Trophoblast cell (in vitro differentiated cells and primary cell): ENCODE measurements around the gene GAPDH.
A peak's percentile ranks its signal among the peaks of the same experiment; 100 is the strongest.

ENCODE experiments used
- DNase-seq, 2 donors: peaks; one replicate each; pipeline ENCODE4 v3.0.0-alpha.2; 2016
- H2AFZ ChIP-seq: 2 replicates; pipeline ENCODE4 v1.6.1; 2013; ENCODE audit warnings: low read length, moderate library complexity, mild to moderate bottlenecking; ENCODE audit not compliant: insufficient read depth, poor library complexity
- H2AK5ac ChIP-seq: 2 replicates; pipeline ENCODE4 v1.6.1; 2013; ENCODE audit warnings: mild to moderate bottlenecking, low read length
- H2BK120ac ChIP-seq: 2 replicates; pipeline ENCODE4 v1.6.1; 2013; ENCODE audit warnings: low read length, mild to moderate bottlenecking, moderate library complexity; ENCODE audit not compliant: insufficient read depth, poor library complexity
- H2BK12ac ChIP-seq: 2 replicates; pipeline ENCODE4 v1.6.1; 2013; ENCODE audit warnings: mild to moderate bottlenecking, low read length, moderate library complexity
- H2BK5ac ChIP-seq: 2 replicates; pipeline ENCODE4 v1.6.1; 2013; ENCODE audit warnings: low read length, low read depth, moderate library complexity, mild to moderate bottlenecking; ENCODE audit not compliant: poor library complexity
- H3K14ac ChIP-seq: 2 replicates; pipeline ENCODE4 v1.6.1; 2013; ENCODE audit warnings: mild to moderate bottlenecking, low read length
- H3K18ac ChIP-seq: 2 replicates; pipeline ENCODE4 v1.6.1; 2013; ENCODE audit warnings: mild to moderate bottlenecking, low read length
- H3K23ac ChIP-seq: 2 replicates; pipeline ENCODE4 v1.6.1; 2013; ENCODE audit warnings: low read length
- H3K27ac ChIP-seq: 2 replicates; pipeline ENCODE4 v1.5.1; 2013; ENCODE audit warnings: low read depth, mild to moderate bottlenecking, inconsistent platforms, low read length, moderate library complexity
- H3K27me3 ChIP-seq: 2 replicates; pipeline ENCODE4 v1.6.1; 2013; ENCODE audit warnings: inconsistent platforms, mild to moderate bottlenecking, low read length, moderate library complexity; ENCODE audit not compliant: insufficient read depth
- H3K36me3 ChIP-seq, 2 experiments: 1 replicate in 1 of 2; 2 replicates in 1 of 2; pipeline ENCODE4 v1.6.1; 2013; ENCODE audit warnings: low read length in 2 of 2, mild to moderate bottlenecking in 2 of 2, moderate library complexity in 1 of 2; ENCODE audit not compliant: insufficient read depth in 2 of 2, control insufficient read depth in 1 of 2
- H3K4ac ChIP-seq: 2 replicates; pipeline ENCODE4 v1.6.1; 2013; ENCODE audit warnings: low read depth, mild to moderate bottlenecking, low read length, moderate library complexity
- H3K4me1 ChIP-seq, 2 experiments: 1 replicate in 1 of 2; 2 replicates in 1 of 2; pipeline ENCODE4 v1.6.1; 2013; ENCODE audit warnings: low read length in 2 of 2, mild to moderate bottlenecking in 2 of 2, moderate library complexity in 1 of 2; ENCODE audit not compliant: insufficient read depth in 2 of 2, control insufficient read depth in 1 of 2
- H3K4me2 ChIP-seq: 2 replicates; pipeline ENCODE4 v1.6.1; 2013; ENCODE audit warnings: inconsistent platforms, mild to moderate bottlenecking, low read length, moderate library complexity
- H3K4me3 ChIP-seq: 2 replicates; pipeline ENCODE4 v1.5.1; 2013; ENCODE audit warnings: mild to moderate bottlenecking, low read depth, low read length, inconsistent platforms
- H3K79me1 ChIP-seq: one replicate; pipeline ENCODE4 v1.6.1; 2013; ENCODE audit warnings: low read length
- H3K79me2 ChIP-seq: 2 replicates; pipeline ENCODE4 v1.6.1; 2013; ENCODE audit warnings: low read length, mild to moderate bottlenecking; ENCODE audit not compliant: control insufficient read depth, insufficient read depth, poor library complexity
- H3K9ac ChIP-seq: 2 replicates; pipeline ENCODE4 v1.6.1; 2013; ENCODE audit warnings: mild to moderate bottlenecking, low read length
- H3K9me3 ChIP-seq: 2 replicates; pipeline ENCODE4 v1.6.1; 2013; ENCODE audit warnings: low read depth, mild to moderate bottlenecking, control low read depth, inconsistent platforms, low read length; ENCODE audit not compliant: insufficient read depth
- H4K12ac ChIP-seq: 2 replicates; pipeline ENCODE4 v1.6.1; 2013; ENCODE audit warnings: low read depth, mild to moderate bottlenecking, low read length, moderate library complexity
- H4K8ac ChIP-seq: 2 replicates; pipeline ENCODE4 v1.6.1; 2013; ENCODE audit warnings: low read depth, mild to moderate bottlenecking, low read length, moderate library complexity
- H4K91ac ChIP-seq: one replicate; pipeline ENCODE4 v1.6.1; 2013; ENCODE audit warnings: low read depth, mild to moderate bottlenecking, low read length, moderate library complexity
- WGBS: extraction: QIAGEN DNeasy Blood & Tissue Kit; methylation state at CpG from one replicate; pipeline ENCODE4 v1.1.7; 2013; ENCODE audit warnings: missing lambda C conversion rate; ENCODE audit not compliant: insufficient read length, insufficient coverage; ENCODE audit errors: extremely low coverage; 5-methylcytosine and 5-hydroxymethylcytosine counted together

Gene GAPDH

DNA sequence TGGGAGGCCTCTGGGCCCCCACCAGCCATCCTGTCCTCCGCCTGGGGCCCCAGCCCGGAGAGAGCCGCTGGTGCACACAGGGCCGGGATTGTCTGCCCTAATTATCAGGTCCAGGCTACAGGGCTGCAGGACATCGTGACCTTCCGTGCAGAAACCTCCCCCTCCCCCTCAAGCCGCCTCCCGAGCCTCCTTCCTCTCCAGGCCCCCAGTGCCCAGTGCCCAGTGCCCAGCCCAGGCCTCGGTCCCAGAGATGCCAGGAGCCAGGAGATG lies 729 bp upstream of the GAPDH start:
- Histone ChIP-seq H2AFZ (peak overlapping the region; percentile 59), H3K4me3 (peak overlapping the region; percentile 69), H3K4me2 (peak overlapping the region; percentile 85), H3K9ac (peak overlapping the region; percentile 68), H3K18ac (peak overlapping the region; percentile 44), H3K27me3 (no peaks in the 10 kb centered on the region), H4K12ac (peak overlapping the region; percentile 68), H3K79me2 (peaks cover 26% of the 10 kb centered on the region), H3K36me3 (peaks cover 55 to 57% of the 10 kb centered on the region in 2 experiments), H2AK5ac (peak overlapping the region; percentile 33), H4K91ac (peak overlapping the region; percentile 89), H3K4ac (peak overlapping the region; percentile 56), H3K23ac (no peak overlapping the region), H4K8ac (peak overlapping the region; percentile 80), H2BK120ac (peak overlapping the region; percentile 79), H3K79me1 (peaks cover 44% of the 10 kb centered on the region), H3K14ac (peak overlapping the region; percentile 70), H3K27ac (peak overlapping the region; percentile 93), H2BK12ac (peak overlapping the region; percentile 33), H3K4me1 (peaks cover 26 to 40% of the 10 kb centered on the region in 2 experiments), H2BK5ac (peak overlapping the region; percentile 95), H3K9me3 (peaks cover 1% of the 10 kb centered on the region)
- WGBS = no CpG with 5 or more reads among the region's 9 CpGs
- DNase-seq = no peak

DNA sequence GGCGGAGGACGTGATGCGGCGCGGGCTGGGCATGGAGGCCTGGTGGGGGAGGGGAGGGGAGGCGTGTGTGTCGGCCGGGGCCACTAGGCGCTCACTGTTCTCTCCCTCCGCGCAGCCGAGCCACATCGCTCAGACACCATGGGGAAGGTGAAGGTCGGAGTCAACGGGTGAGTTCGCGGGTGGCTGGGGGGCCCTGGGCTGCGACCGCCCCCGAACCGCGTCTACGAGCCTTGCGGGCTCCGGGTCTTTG lies 303 bp downstream of the GAPDH start:
- WGBS = no CpG with 5 or more reads among the region's 25 CpGs
- H3K4me3 ChIP-seq = peak overlapping the region; percentile 96
- peaks cover 25% of the 10 kb centered on the region for H3K79me2 ChIP-seq
- H3K27ac ChIP-seq = peak overlapping the region; percentile 93
- H3K27me3 ChIP-seq = no peaks in the 10 kb centered on the region
- H3K18ac ChIP-seq = peak overlapping the region; percentile 89
- H3K79me1 ChIP-seq = peaks cover 37% of the 10 kb centered on the region
- peak overlapping the region; percentile 76 for H3K4me2 ChIP-seq
- no peak for DNase-seq
- H2BK120ac ChIP-seq = peak overlapping the region; percentile 83
- H3K14ac ChIP-seq = peak overlapping the region; percentile 84
- peak overlapping the region; percentile 98 for H3K9ac ChIP-seq
- peak overlapping the region; percentile 76 for H4K91ac ChIP-seq
- H4K8ac ChIP-seq = peak overlapping the region; percentile 63
- peak overlapping the region; percentile 95 for H3K4ac ChIP-seq
- H2BK12ac ChIP-seq = peak overlapping the region; percentile 7
- no peak overlapping the region for H2AFZ ChIP-seq
- H3K23ac ChIP-seq = no peak overlapping the region
- peak overlapping the region; percentile 93 for H2BK5ac ChIP-seq
- peak overlapping the region; percentile 23 for H4K12ac ChIP-seq
- peaks cover 48 to 52% of the 10 kb centered on the region in 2 experiments for H3K36me3 ChIP-seq
- peaks cover 18 to 32% of the 10 kb centered on the region in 2 experiments for H3K4me1 ChIP-seq
- peaks cover 1% of the 10 kb centered on the region for H3K9me3 ChIP-seq
- H2AK5ac ChIP-seq = peak overlapping the region; percentile 33

DNA sequence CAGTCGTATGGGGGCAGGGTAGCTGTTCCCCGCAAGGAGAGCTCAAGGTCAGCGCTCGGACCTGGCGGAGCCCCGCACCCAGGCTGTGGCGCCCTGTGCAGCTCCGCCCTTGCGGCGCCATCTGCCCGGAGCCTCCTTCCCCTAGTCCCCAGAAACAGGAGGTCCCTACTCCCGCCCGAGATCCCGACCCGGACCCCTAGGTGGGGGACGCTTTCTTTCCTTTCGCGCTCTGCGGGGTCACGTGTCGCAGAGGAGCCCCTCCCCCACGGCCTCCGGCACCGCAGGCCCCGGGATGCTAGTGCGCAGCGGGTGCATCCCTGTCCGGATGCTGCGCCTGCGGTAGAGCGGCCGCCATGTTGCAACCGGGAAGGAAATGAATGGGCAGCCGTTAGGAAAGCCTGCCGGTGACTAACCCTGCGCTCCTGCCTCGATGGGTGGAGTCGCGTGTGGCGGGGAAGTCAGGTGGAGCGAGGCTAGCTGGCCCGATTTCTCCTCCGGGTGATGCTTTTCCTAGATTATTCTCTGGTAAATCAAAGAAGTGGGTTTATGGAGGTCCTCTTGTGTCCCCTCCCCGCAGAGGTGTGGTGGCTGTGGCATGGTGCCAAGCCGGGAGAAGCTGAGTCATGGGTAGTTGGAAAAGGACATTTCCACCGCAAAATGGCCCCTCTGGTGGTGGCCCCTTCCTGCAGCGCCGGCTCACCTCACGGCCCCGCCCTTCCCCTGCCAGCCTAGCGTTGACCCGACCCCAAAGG lies 804 bp downstream of the GAPDH start:
- Histone ChIP-seq H4K8ac (peak overlapping the region; percentile 63), H3K79me1 (peaks cover 35% of the 10 kb centered on the region), H3K27ac (peak overlapping the region; percentile 93), H3K9me3 (peaks cover 1% of the 10 kb centered on the region), H2AK5ac (peak overlapping the region; percentile 39), H4K12ac (peak overlapping the region; percentile 23), H3K23ac (no peak overlapping the region), H3K14ac (peak overlapping the region; percentile 84), H2BK12ac (peak overlapping the region; percentile 7), H3K4me2 (peak overlapping the region; percentile 76), H3K4me3 (peak overlapping the region; percentile 96), H3K4ac (peak overlapping the region; percentile 95), H3K27me3 (no peaks in the 10 kb centered on the region), H2BK5ac (peak overlapping the region; percentile 93), H3K4me1 (peaks cover 17 to 28% of the 10 kb centered on the region in 2 experiments), H3K36me3 (peaks cover 45 to 49% of the 10 kb centered on the region in 2 experiments), H3K9ac (peak overlapping the region; percentile 98), H2BK120ac (peak overlapping the region; percentile 83), H2AFZ (no peak overlapping the region), H4K91ac (peak overlapping the region; percentile 76), H3K18ac (peak overlapping the region; percentile 89), H3K79me2 (peaks cover 22% of the 10 kb centered on the region)
- WGBS = no CpG with 5 or more reads among the region's 52 CpGs
- DNase-seq = peak; percentile 78 to 80

DNA sequence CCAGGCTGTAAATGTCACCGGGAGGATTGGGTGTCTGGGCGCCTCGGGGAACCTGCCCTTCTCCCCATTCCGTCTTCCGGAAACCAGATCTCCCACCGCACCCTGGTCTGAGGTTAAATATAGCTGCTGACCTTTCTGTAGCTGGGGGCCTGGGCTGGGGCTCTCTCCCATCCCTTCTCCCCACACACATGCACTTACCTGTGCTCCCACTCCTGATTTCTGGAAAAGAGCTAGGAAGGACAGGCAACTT lies 1.3 kb downstream of the GAPDH start:
- peaks cover 19 to 26% of the 10 kb centered on the region in 2 experiments for H3K4me1 ChIP-seq
- H3K4me2 ChIP-seq = peak overlapping the region; percentile 76
- WGBS = no CpG with 5 or more reads among the region's 6 CpGs
- H4K8ac ChIP-seq = no peak overlapping the region
- H3K9me3 ChIP-seq = peaks cover 1% of the 10 kb centered on the region
- peaks cover 22% of the 10 kb centered on the region for H3K79me2 ChIP-seq
- no peak overlapping the region for H3K23ac ChIP-seq
- H3K9ac ChIP-seq = peak overlapping the region; percentile 98
- H3K4me3 ChIP-seq = peak overlapping the region; percentile 96
- H2BK5ac ChIP-seq = no peak overlapping the region
- no peak for DNase-seq
- H2AFZ ChIP-seq = no peak overlapping the region
- H2BK120ac ChIP-seq = no peak overlapping the region
- H2AK5ac ChIP-seq = no peak overlapping the region
- peak overlapping the region; percentile 95 for H3K4ac ChIP-seq
- H3K79me1 ChIP-seq = peaks cover 35% of the 10 kb centered on the region
- H4K12ac ChIP-seq = no peak overlapping the region
- peaks cover 43 to 44% of the 10 kb centered on the region in 2 experiments for H3K36me3 ChIP-seq
- H3K14ac ChIP-seq = peak overlapping the region; percentile 84
- H3K27ac ChIP-seq = peak overlapping the region; percentile 93
- H3K27me3 ChIP-seq = no peaks in the 10 kb centered on the region
- H3K18ac ChIP-seq = peak overlapping the region; percentile 89
- no peak overlapping the region for H2BK12ac ChIP-seq
- H4K91ac ChIP-seq = no peak overlapping the region
